Natural killer cell (primary cell): ENCODE measurements around the gene IQSEC1. TPM values are rescaled to one million over a fixed set of nuclear protein-coding genes. Genes with fewer than 3 reads are reported as not detected.

ENCODE experiments used
- ATAC-seq, 3 donors: fragments of 150-1000 bp in 2 of 3; fragments of 200-7000 bp in 1 of 3; cut with Tn5 transposase; 1 replicate in 1 of 3; 2 replicates in 2 of 3; pipeline ENCODE4 v1.10.0; 2021; ENCODE audit warnings: mild to moderate bottlenecking in 2 of 3, moderate library complexity in 2 of 3
- DNase-seq, 2 donors: peaks; one replicate each; pipeline versions ENCODE4 v3.0.0 to v3.0.0-alpha.2; 2013 to 2021; ENCODE audit warnings: mixed read lengths in 1 of 2
- H3K27ac ChIP-seq: one replicate; pipeline ENCODE4 v1.5.1; 2013; ENCODE audit warnings: mild to moderate bottlenecking, low read length
- H3K27me3 ChIP-seq: one replicate; pipeline ENCODE4 v1.6.1; 2013; ENCODE audit warnings: low read length; ENCODE audit not compliant: control insufficient read depth, insufficient read depth
- H3K36me3 ChIP-seq: one replicate; pipeline ENCODE4 v1.6.1; 2013; ENCODE audit warnings: low read length; ENCODE audit not compliant: control insufficient read depth, insufficient read depth
- H3K4me1 ChIP-seq: one replicate; pipeline ENCODE4 v1.6.1; 2013; ENCODE audit warnings: low read length; ENCODE audit not compliant: control insufficient read depth, insufficient read depth
- H3K4me3 ChIP-seq: one replicate; pipeline ENCODE4 v1.5.1; 2013; ENCODE audit warnings: low read length
- H3K9me3 ChIP-seq: one replicate; pipeline ENCODE4 v1.6.1; 2013; ENCODE audit warnings: low read length; ENCODE audit not compliant: control insufficient read depth, insufficient read depth
- H3K27ac Mint-ChIP-seq, 2 donors: one replicate each; pipeline ENCODE4 v1.8.0; 2022; ENCODE audit warnings: mild to moderate bottlenecking in 2 of 2, mixed read lengths in 2 of 2, moderate library complexity in 1 of 2
- H3K27me3 Mint-ChIP-seq, 2 donors: one replicate each; pipeline ENCODE4 v1.8.0; 2022; ENCODE audit warnings: low read depth in 2 of 2, mixed read lengths in 2 of 2
- H3K36me3 Mint-ChIP-seq: one replicate; pipeline ENCODE4 v1.8.0; 2022; ENCODE audit warnings: mixed read lengths
- H3K4me1 Mint-ChIP-seq, 2 donors: one replicate each; pipeline ENCODE4 v1.8.0; 2022; ENCODE audit warnings: mixed read lengths in 2 of 2
- H3K4me3 Mint-ChIP-seq: one replicate; pipeline ENCODE4 v1.8.0; 2022; ENCODE audit warnings: mild to moderate bottlenecking, moderate library complexity, mixed read lengths
- H3K9me3 Mint-ChIP-seq, 2 donors: one replicate each; pipeline ENCODE4 v1.8.0; 2022; ENCODE audit warnings: mixed read lengths in 2 of 2
- WGBS: methylation state at CpG from one replicate; pipeline ENCODE4 v1.1.7; 2013; ENCODE audit warnings: missing lambda C conversion rate; ENCODE audit not compliant: insufficient coverage; 5-methylcytosine and 5-hydroxymethylcytosine counted together
- intact Hi-C: fragments of 100-400 bp; cut with micrococcal nuclease; formaldehyde crosslinking; loops from one replicate; pipeline ENCODE4 v1.14.2; 2022
- total RNA-seq, 4 donors: library from RNA; stranded (reverse); fragments of 120-200 nt in 1 of 4; gene quantifications; one replicate each; pipeline versions ENCODE4 v1.2.3 to v1.2.4, GENCODE V29; 2013 to 2022
- TF ChIP-seq, protein P1 (sequence below): fragments of 200-600 bp; IDR thresholded peaks from one replicate; pipeline ENCODE4 v1.8.0; 2022; ENCODE audit warnings: antibody characterized with exemption

IQSEC1 gene
- total RNA-seq, 3 donors from 2014 or later (not counting 1 experiment from before 2014, with no cell fraction given) = 124 to 189 (median 138) TPM

DNA sequence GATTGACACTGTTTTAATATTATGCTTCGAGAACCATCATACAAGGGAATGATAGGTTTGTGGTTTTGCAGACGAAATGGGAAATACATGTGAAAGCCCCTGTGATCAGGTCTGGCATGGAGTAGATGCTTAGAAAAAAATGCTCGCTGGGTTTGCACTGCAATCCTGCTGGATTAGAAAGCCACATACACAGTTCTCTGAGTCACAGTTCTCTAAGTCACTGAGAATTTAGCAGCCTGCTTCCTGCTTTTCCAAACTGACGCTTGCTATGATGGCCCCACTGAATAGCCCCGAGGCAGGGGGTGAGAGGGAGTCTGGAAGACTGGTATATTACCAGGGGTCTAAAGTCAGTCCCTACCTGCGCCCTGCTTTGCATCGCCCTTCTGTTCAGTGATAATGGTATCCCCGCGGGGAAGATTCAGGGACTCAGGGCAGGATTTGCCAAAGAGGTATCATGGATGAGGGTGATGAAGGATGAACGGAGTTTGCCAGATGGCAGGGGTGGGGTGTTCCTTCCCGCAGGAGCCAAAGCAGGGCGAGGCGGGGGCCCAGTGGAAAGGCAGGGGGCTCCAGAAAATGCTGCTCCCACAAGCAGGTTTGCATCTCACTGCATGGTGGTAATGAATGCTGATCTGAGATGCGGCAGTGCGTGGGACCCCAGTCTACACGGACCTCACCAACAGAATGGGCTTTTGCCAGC lies 82.3 kb downstream of the IQSEC1 start:
- Histone ChIP-seq H3K27me3 (no peaks in the 10 kb centered on the region), H3K4me3 (no peak overlapping the region), H3K4me1 (peaks cover 56% of the 10 kb centered on the region), H3K9me3 (no peaks in the 10 kb centered on the region), H3K27ac (no peak overlapping the region), H3K36me3 (peaks cover 2% of the 10 kb centered on the region)
- TF ChIP-seq, protein P1, sequence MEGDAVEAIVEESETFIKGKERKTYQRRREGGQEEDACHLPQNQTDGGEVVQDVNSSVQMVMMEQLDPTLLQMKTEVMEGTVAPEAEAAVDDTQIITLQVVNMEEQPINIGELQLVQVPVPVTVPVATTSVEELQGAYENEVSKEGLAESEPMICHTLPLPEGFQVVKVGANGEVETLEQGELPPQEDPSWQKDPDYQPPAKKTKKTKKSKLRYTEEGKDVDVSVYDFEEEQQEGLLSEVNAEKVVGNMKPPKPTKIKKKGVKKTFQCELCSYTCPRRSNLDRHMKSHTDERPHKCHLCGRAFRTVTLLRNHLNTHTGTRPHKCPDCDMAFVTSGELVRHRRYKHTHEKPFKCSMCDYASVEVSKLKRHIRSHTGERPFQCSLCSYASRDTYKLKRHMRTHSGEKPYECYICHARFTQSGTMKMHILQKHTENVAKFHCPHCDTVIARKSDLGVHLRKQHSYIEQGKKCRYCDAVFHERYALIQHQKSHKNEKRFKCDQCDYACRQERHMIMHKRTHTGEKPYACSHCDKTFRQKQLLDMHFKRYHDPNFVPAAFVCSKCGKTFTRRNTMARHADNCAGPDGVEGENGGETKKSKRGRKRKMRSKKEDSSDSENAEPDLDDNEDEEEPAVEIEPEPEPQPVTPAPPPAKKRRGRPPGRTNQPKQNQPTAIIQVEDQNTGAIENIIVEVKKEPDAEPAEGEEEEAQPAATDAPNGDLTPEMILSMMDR = no peak
- intact Hi-C loops = loop anchor here (10.0 kb wide), 2 partner anchors 46 to 54 kb away; no protein-coding TSS in a partner anchor
- no peaks in the 10 kb centered on the region for H3K36me3 Mint-ChIP-seq
- H3K27ac Mint-ChIP-seq = peak overlapping the region; percentile 36 to 70
- H3K4me3 Mint-ChIP-seq = peak overlapping the region; percentile 7
- ATAC-seq = no peak
- no peaks in the 10 kb centered on the region for H3K27me3 Mint-ChIP-seq
- 91% methylated on average over 16 of the region's 16 CpGs for WGBS
- peaks cover 47 to 67% of the 10 kb centered on the region in 2 donors for H3K4me1 Mint-ChIP-seq
- no peaks in the 10 kb centered on the region for H3K9me3 Mint-ChIP-seq
- DNase-seq = no peak

DNA sequence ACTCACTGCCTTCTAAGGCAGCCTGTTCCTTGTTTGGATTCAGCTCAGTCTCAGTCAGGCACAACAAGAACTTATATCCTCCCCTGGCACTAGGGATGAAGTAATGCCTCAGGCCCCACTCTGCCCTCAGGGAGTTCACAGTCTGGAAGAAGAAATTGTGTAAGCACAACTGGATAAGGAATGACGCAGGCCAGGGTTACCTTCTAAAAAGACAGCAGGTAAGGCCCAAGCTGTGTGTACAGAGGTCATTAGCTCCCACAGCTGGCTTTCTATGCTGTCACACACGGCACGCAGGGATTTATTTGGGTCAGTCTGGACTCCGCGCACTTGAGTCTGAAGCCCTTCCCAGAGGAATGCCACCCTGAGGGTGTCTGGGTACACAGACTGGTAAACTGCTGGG lies 82.9 kb downstream of the IQSEC1 start:
- H3K9me3 Mint-ChIP-seq = no peaks in the 10 kb centered on the region
- peak overlapping the region; percentile 36 to 70 for H3K27ac Mint-ChIP-seq
- H3K4me3 Mint-ChIP-seq = no peak overlapping the region
- Histone ChIP-seq H3K4me1 (peaks cover 52% of the 10 kb centered on the region), H3K36me3 (peaks cover 2% of the 10 kb centered on the region), H3K9me3 (no peaks in the 10 kb centered on the region), H3K4me3 (no peak overlapping the region), H3K27me3 (no peaks in the 10 kb centered on the region), H3K27ac (no peak overlapping the region)
- H3K4me1 Mint-ChIP-seq = peaks cover 49 to 72% of the 10 kb centered on the region in 2 donors
- ATAC-seq (no peak), DNase-seq (no peak)
- H3K36me3 Mint-ChIP-seq = no peaks in the 10 kb centered on the region
- WGBS = 97% methylated on average over 5 of the region's 5 CpGs
- TF ChIP-seq, protein P1 = no peak
- intact Hi-C loops = loop anchor here (10.0 kb wide), 2 partner anchors 46 to 54 kb away; no protein-coding TSS in a partner anchor
- H3K27me3 Mint-ChIP-seq = no peaks in the 10 kb centered on the region

DNA sequence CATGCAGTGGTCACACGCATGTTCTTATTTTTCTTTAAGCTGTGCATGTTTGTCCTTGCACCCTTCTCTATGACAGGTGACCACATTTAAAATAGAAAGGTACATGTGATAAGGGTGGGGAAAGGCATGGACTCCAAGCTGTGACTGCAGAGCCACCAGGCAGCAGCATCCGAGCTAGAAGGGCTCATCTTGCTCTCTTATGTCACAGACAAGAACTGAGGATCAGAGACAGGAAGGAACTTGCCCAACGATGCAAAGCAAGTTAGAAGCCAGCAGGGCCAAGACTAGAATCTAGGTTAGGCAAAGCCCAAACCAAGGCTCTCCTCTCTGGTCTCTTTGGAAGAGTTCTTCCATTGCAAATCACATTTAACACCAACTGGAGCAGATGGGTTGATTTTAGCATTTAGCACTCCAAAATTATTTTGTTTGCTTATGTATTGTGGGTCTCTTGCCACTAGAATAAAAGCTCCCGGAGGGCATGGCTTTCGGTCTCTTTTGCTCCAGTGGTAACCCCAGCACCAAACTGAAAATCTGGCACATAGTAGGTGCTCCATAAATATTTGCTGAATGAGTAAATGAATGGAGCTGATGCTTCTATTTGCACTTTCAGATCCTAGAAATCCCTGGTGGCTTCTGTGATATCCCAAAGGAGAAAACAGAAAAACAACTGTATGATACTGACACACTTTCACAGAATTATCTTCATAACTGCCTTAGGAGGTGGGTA lies 84.3 kb downstream of the IQSEC1 start:
- ATAC-seq (no peak), DNase-seq (no peak)
- TF ChIP-seq, protein P1 = no peak
- Mint-ChIP-seq H3K36me3 (no peaks in the 10 kb centered on the region), H3K4me1 (peaks cover 46 to 69% of the 10 kb centered on the region in 2 donors), H3K9me3 (no peaks in the 10 kb centered on the region), H3K27ac (peak overlapping the region; percentile 46 to 48), H3K27me3 (no peaks in the 10 kb centered on the region), H3K4me3 (no peak overlapping the region)
- Histone ChIP-seq H3K27me3 (no peaks in the 10 kb centered on the region), H3K4me3 (no peak overlapping the region), H3K36me3 (peaks cover 2% of the 10 kb centered on the region), H3K27ac (no peak overlapping the region), H3K4me1 (peaks cover 55% of the 10 kb centered on the region), H3K9me3 (no peaks in the 10 kb centered on the region)
- intact Hi-C loops = no loop called here
- 76% methylated on average over 5 of the region's 5 CpGs for WGBS
